ENCODE data around the gene ZFPL1. TPM values are rescaled to one million over a fixed set of nuclear protein-coding genes. Genes with fewer than 3 reads are reported as not detected.

The ZFPL1 gene
- total and polyA plus RNA-seq, 9 of the 15 experiments (the other 6 are each of a cell fraction or from before 2014, with no cell fraction given) = 3.7 to 37.5 (median 22.7) TPM

DNA sequence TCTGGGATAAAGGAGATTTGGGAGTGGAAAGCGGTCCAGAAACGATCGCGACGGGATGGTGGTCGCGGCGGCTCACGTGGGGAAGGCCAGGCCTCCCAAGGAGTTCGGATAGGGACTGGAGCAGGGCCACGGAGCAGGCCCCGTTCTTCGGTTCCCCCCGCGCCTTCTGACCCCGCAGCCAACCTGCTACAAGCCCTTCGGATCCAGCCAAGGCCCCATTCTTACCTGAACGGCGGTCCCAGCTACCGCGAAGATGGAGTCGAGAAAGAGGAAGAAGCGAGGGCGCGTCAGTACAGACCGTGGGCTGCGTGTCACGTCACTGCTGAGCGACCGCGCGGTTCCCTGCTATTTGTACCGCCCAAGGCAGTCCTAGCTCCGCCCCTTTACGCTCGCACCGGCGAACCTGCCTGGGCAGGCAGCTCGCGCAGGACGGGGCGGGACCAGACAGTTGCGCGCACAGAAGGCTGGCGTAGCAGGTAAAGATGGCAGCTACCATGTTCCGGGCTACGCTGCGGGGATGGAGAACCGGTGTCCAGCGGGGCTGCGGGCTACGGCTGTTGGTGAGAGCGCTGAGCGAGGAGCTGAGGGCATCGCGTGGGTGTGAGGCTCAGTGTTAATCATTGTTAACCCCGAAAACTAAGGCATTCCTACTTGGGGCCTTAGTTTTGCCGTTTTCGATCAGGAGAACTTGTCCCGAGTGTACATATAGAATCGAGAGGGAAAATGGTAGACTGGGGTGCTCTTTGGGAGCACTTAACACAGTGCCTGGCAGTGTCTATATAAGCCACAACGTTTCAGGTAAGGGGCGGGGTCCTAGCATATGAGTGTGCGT lies 38.1 kb downstream of the ZFPL1 start, which contains the start of the genes FAU and MRPL49:
Gene FAU (minus strand): TSS at position 270 of the 832 bp plus-strand sequence. CDS start 321 bp downstream, outside the sequence.
Gene MRPL49 (plus strand): TSS at position 457 of the 832 bp plus-strand sequence. CDS start 26 bp downstream, at position 483.
- Histone ChIP-seq H3K4me1 (replicated peaks in 1 of 2; ENCODE audit: control insufficient read depth in 2 of 2, insufficient read depth in 2 of 2, low read length in 2 of 2) (peaks cover 13 to 22% of the 10 kb centered on the region in 2 experiments; a peak in 4 of 5 replicates), H3K36me3 (ENCODE audit: control insufficient read depth, insufficient read depth, low read length) (peaks cover 73% of the 10 kb centered on the region), H3K9me3 (replicated peaks; ENCODE audit: control insufficient read depth, insufficient read depth, low read depth, low read length) (no peaks in the 10 kb centered on the region), H3K9ac (ENCODE audit: insufficient read depth in 1 of 2, low read depth in 2 of 2, low read length in 2 of 2) (peak within 1 kb of the TSS; percentile 98), H2AFZ (ENCODE audit: low read depth, low read length) (peak within 1 kb of the TSS; percentile 90), H3K27me3 (ENCODE audit: control insufficient read depth in 2 of 2, insufficient read depth in 2 of 2, low read length in 2 of 2) (no peaks in the 10 kb centered on the region), H3K9me1 (ENCODE audit: control insufficient read depth, insufficient read depth, low read length) (no peaks in the 10 kb centered on the region), H4K20me1 (replicated peaks; ENCODE audit: control insufficient read depth, insufficient read depth, low read length) (peaks cover 4% of the 10 kb centered on the region; the same call in 1 of the 2 replicates), H3K4me3 (peak within 1 kb of the TSS; percentile 98), H3K27ac (ENCODE audit: extremely low read depth, low read depth, low read length) (peak within 1 kb of the TSS; percentile 96), H3K4me2 (ENCODE audit: insufficient read depth, low read length) (peak within 1 kb of the TSS; percentile 100), H3K79me2 (ENCODE audit: control insufficient read depth, insufficient read depth, low read length) (peaks cover 61% of the 10 kb centered on the region)
- in situ Hi-C loops (cut with MboI) = no loop called here
- ChIA-PET POLR2A (interaction anchor here (0.6 to 9.5 kb wide), 31 partner anchors 10 to 378 kb away, joined by 3 to 182 read pairs (median 3); partner anchors contain the start of genes CAPN1, MAJIN, NEAT1 and POLA2), CTCF (ENCODE audit: low intra/inter-chr PET ratio) (interaction anchor here (0.6 to 0.7 kb wide), 2 partner anchors 10 to 135 kb away, joined by 3 read pairs; no protein-coding TSS in a partner anchor)
- DNase-seq (ENCODE audit: extremely low read depth in 1 of 4, low spot score in 3 of 4) (peak; percentile 89 to 99 (median 93)), FAIRE-seq (peak; percentile 96), ATAC-seq (peak; percentile 92)
- intact Hi-C loops (cut with micrococcal nuclease) = loop anchor here (2.0 kb wide), 1 partner anchor 59 kb away; the partner anchor contains the start of gene CAPN1
- WGBS (ENCODE audit: insufficient coverage, low coverage, missing lambda C conversion rate) = 1% methylated on average over 54 of the region's 64 CpGs
- BruUV-seq (replicated peaks) = TSS peak; percentile 68
- TF ChIP-seq IFI16 (CRISPR knock-in tag; IDR thresholded peaks at IDR 0.05) (no peak), NRF1 (conservative IDR thresholded peaks at IDR 0.05 in 1 of 2, IDR thresholded peaks at IDR 0.05 in 1 of 2) (peak; percentile 97 to 98), FOXK2 (conservative IDR thresholded peaks at IDR 0.05 in 1 of 2, IDR thresholded peaks at IDR 0.05 in 1 of 2; ENCODE audit: low read depth in 2 of 2) (peak; percentile 44 to 91; a peak in 3 of 4 replicates), CEBPB (tag; IDR thresholded peaks at IDR 0.05) (no peak), LARP7 (IDR thresholded peaks at IDR 0.05) (peak; percentile 83), TAF9B (IDR thresholded peaks at IDR 0.05; ENCODE audit: partially characterized antibody) (peak; percentile 3), RBFOX2 (IDR thresholded peaks at IDR 0.05; ENCODE audit: low read depth, low read length) (peak; percentile 99), ETV5 (CRISPR knock-in tag; IDR thresholded peaks at IDR 0.05; ENCODE audit: low read depth) (0 out of 2 replicates have a peak, but pooled peaks have one; percentile 32), GABPA (tag; conservative IDR thresholded peaks at IDR 0.05; ENCODE audit: low read depth) (no peak; the same call in 1 of the 2 replicates), SP1 (CRISPR knock-in tag; IDR thresholded peaks at IDR 0.05) (peak; percentile 98), NELFE (IDR thresholded peaks at IDR 0.05; ENCODE audit: insufficient read depth, insufficient read length) (peak; percentile 43), MXI1 (IDR thresholded peaks at IDR 0.05; ENCODE audit: low read depth, low read length) (peak; percentile 77; the same call in 1 of the 2 replicates), SAFB (IDR thresholded peaks at IDR 0.05; ENCODE audit: borderline replicate concordance, low read depth, low read length) (no peak), EP400 (IDR thresholded peaks at IDR 0.05) (peak; percentile 97)
- TF ChIP-seq, protein P1, sequence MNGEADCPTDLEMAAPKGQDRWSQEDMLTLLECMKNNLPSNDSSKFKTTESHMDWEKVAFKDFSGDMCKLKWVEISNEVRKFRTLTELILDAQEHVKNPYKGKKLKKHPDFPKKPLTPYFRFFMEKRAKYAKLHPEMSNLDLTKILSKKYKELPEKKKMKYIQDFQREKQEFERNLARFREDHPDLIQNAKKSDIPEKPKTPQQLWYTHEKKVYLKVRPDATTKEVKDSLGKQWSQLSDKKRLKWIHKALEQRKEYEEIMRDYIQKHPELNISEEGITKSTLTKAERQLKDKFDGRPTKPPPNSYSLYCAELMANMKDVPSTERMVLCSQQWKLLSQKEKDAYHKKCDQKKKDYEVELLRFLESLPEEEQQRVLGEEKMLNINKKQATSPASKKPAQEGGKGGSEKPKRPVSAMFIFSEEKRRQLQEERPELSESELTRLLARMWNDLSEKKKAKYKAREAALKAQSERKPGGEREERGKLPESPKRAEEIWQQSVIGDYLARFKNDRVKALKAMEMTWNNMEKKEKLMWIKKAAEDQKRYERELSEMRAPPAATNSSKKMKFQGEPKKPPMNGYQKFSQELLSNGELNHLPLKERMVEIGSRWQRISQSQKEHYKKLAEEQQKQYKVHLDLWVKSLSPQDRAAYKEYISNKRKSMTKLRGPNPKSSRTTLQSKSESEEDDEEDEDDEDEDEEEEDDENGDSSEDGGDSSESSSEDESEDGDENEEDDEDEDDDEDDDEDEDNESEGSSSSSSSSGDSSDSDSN (IDR thresholded peaks at IDR 0.05; ENCODE audit: borderline replicate concordance in 1 of 2, low read depth in 2 of 2, low read length in 2 of 2) = 0 out of 4 replicates have a peak, but pooled peaks of 1 of the 2 experiments have one; percentile 74
- TF ChIP-seq, protein P2, sequence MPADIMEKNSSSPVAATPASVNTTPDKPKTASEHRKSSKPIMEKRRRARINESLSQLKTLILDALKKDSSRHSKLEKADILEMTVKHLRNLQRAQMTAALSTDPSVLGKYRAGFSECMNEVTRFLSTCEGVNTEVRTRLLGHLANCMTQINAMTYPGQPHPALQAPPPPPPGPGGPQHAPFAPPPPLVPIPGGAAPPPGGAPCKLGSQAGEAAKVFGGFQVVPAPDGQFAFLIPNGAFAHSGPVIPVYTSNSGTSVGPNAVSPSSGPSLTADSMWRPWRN (IDR thresholded peaks at IDR 0.05; ENCODE audit: low read depth) = no peak
- TF ChIP-seq, protein P3, sequence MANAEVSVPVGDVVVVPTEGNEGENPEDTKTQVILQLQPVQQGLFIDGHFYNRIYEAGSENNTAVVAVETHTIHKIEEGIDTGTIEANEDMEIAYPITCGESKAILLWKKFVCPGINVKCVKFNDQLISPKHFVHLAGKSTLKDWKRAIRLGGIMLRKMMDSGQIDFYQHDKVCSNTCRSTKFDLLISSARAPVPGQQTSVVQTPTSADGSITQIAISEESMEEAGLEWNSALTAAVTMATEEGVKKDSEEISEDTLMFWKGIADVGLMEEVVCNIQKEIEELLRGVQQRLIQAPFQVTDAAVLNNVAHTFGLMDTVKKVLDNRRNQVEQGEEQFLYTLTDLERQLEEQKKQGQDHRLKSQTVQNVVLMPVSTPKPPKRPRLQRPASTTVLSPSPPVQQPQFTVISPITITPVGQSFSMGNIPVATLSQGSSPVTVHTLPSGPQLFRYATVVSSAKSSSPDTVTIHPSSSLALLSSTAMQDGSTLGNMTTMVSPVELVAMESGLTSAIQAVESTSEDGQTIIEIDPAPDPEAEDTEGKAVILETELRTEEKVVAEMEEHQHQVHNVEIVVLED (CRISPR knock-in tag; IDR thresholded peaks at IDR 0.05) = peak; percentile 93

Data from K562 (cell line).